NCI-H187 treated with DMSO at 0.1 percent for 48 hours (cell line): Measurements from ENCODE around the gene TANC2.
"Not testable (repeated sequence)": the region's sequence is repeated elsewhere in the genome, so short reads cannot be mapped to it uniquely, and the experiment has no call there.

Source experiments
- DNase-seq: peaks from one replicate; lab custom pipeline; 2025; lab: John Stamatoyannopoulos, UW

The TANC2 gene

DNA sequence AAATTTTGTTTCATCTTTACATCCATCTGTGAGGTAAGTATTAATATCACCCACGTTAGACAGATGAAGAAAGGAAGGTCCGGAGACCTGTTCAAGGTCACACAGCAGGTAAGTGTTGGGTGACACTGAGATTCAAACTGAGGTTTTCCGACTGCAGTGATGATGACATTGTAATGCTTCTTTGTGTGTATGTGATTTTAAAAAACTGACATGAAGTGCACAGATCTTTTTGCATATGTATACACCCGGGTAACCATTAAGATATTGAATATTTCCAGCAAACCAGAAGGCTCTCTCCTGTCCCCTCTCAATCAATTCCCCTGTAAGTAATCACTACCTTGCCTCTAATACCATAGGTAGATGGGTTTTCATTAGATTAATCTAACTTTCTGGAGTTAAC lies 1.5 kb upstream of the TANC2 start:
- DNase-seq: no peak

- DNase-seq: no peak
These were observed 805 bp upstream of the TANC2 start for GRCh38 chr17:62965174-62965685.

GRCh38 chr17:62966426-62967204 lies 580 bp downstream of the TANC2 start:
- DNase-seq: no peak

GRCh38 chr17:62967205-62967529 lies 1.1 kb downstream of the TANC2 start:
- no peak for DNase-seq

- DNase-seq: peak; percentile 92
These were observed 2.4 kb downstream of the TANC2 start for GRCh38 chr17:62968445-62968923.

DNA sequence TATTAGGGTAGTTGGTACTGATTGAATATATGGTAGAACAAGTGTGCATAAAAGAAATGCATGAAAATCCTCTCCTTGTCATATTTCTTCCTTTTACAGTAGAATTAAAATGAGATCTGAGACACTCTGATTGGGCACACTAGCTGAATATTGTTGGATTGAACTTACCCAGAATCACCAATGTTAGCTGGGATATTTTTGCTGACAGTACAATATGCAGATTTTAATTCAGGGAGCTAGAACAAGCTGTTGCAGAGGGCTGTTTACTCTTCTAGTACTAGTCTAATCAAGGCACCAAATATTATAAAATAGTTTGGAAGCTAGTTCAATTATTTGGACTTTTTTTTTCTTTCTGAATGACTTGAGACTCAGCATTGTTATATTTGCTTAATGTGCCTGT lies 4.6 kb downstream of the TANC2 start:
- no peak for DNase-seq

DNA sequence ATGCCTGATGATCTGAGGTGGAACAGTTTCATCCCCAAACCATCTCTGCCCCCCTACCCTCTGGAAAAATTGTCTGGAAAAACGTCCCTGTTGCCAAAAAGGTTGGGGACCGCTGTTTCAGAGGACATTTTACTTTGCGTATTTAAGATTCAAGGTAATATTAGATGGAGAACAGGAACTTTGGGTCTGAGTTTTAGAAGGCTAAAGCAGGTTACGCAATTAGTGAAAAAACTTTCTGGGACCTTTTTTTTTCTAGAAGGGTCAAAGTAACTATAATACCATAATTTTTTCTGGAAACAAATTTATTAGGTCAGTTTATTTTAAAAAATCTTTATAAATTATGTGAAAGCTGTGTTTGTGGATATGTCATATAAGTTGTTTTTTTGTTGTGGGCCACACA lies 5.8 kb downstream of the TANC2 start:
- no peak for DNase-seq

DNA sequence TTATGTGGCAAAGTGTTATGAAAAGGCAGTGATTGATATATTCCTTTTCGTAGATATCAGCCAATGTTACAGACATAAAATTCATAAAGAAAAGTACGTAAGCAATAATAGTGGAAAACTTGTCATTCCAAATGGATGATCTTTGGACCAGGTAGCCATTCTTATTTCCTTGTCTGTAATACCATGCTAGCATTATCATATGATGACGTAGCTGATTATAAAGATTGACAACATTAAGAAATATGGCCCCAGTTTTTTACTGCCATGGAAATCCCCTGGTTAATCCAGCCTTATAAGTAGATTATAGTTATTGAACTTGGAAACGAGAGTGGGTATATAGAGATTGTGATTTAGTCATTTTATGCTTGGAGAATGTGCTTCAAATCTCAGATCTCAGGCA lies 8.8 kb downstream of the TANC2 start:
- DNase-seq: no peak

DNA sequence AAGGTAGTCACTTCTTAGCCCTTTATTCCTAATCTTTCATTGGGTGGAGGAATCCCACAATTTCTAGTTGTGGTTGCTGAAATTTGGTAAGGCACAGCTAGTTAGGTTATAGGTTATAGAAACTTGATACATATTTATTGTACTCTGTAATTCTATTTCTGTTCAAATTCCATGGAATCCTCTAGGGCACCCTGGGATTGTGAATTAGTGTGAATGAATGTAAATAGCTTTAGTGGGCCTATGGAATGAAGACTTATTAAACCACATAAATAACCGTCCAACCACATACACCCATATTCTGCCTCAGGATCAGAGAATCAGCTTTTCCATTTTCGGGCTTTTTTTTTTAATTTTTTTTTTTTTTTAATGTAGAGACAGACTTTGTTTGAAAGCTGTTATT lies 9.2 kb downstream of the TANC2 start:
- DNase-seq: no peak

DNA sequence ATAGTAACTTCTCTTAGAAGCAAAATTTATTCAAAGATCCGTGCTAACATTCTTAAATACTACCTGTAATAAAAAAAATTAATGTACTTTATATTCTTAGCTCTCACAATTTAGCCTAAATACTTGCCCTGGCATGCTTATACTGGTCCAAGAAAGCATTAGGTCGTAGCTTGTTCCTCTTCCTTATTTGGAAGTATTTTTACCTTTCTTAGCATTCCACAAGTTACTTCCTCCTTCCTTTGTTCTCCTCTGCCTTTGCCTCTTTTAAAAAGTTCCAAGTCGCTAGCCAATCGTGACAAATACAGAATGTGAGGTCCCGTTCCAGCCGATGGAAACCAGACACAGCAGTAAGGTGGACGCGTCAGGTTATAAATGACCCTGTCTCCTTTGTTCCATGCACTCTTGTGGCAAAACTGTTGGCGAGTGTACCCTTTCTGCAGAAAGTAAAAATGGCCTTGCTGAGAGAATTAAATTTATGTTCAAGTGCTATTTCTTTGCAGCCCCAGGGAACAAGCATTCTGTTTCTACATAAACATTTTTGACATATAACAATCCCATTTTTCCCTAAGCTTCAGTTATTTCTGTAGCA lies 10.7 kb downstream of the TANC2 start:
- DNase-seq: not testable (repeated sequence)

- DNase-seq: no peak
These were observed 14.8 kb downstream of the TANC2 start for GRCh38 chr17:62980842-62981241.

- DNase-seq: no peak
These were observed 15.9 kb downstream of the TANC2 start for GRCh38 chr17:62981933-62982332.

GRCh38 chr17:62984801-62985200 lies 18.8 kb downstream of the TANC2 start:
- no peak for DNase-seq

- no peak for DNase-seq
These were observed 20.5 kb downstream of the TANC2 start for GRCh38 chr17:62986549-62986948.

DNA sequence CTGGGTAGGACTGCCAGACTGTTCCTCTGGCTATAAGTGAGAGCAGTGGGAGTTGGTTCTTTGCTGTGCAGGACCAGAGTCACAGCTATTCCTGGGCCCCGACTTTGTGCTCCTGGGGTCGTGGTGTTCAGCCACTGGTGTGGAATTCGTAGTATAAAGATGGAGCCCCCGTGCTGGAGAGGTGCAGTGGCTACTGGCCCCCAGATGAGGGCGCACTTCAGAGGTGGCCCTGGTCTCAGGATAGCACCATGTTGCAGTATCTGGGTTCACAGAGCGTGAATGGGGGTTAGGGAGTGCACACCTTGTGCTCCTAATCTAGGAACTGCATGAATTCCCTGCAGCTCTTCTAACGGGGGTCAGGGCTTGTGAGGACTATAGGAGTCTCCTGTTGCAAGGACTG lies 21.1 kb downstream of the TANC2 start:
- no peak for DNase-seq

DNA sequence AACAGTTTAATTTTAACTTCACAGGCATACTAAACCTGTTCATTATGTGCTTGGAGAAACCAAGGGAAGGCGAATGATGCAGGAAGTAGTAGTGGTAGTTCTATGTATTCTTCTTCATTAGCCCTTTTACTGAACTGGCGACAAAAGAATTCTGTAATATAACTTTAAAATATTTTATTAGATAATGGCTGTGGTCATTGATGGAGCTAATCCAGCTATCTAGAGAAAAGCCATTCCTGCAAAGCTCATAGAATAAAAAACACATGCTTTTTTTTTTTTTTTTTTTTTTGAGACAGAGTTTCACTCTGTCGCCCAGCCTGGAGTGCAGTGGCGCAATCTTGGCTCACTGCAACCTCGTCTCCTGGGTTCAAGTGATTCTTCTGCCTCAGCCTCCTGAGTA lies 23.5 kb downstream of the TANC2 start:
- DNase-seq: no peak

- no peak for DNase-seq
These were observed 28.9 kb downstream of the TANC2 start for GRCh38 chr17:62994931-62995330.

GRCh38 chr17:62995377-62995885 lies 29.4 kb downstream of the TANC2 start:
- no peak for DNase-seq

GRCh38 chr17:62996221-62996620 lies 30.2 kb downstream of the TANC2 start:
- no peak for DNase-seq

GRCh38 chr17:62998166-62998565 lies 32.1 kb downstream of the TANC2 start:
- DNase-seq: no peak

DNA sequence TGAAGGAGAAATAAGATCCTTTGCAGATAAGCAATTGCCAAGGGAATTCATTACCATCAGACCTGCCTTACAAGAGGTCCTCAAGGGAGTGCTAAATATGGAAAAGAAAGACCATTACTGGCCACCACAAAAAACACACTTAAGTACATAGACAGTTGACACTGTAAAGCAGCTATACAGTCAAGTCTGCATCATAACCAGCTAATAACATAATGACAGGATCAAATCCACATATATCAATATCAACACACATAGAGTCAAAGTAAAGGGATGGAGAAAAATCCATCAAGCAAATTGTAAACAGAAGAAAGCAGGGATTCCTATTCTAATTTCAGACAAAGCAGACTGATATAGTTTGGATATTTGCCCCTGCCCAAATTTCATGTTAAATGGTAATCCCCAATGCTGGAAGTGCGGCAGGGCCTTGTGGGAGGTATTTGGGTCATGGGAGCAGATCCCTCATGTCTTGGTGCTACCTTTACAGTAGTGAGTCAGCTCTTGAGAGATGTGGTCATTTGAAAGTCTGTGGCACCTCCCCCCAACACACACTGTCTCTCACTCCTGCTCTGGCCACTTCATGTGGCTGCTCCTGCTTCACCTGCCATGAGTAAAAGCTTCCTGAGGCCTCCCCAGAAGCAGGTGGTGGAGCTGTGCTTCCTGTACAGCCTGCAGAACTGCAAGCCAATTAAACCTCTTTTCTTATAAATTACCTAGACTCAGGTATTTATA lies 32.8 kb downstream of the TANC2 start:
- DNase-seq: no peak

- DNase-seq: no peak
These were observed 33.7 kb downstream of the TANC2 start for GRCh38 chr17:62999736-63000135.
